GM18505 (cell line): ENCODE measurements around the gene FTCDNL1.

Source experiments
- ATAC-seq: cut with Tn5 transposase; IDR thresholded peaks from one replicate; pipeline ENCODE4 v1.9.1; 2021; ENCODE audit not compliant: unreplicated experiment
- POLR2A ChIP-seq: IDR thresholded peaks from 4 replicates; pipeline ENCODE4 v1.6.1; 2011; ENCODE audit warnings: borderline replicate concordance; ENCODE audit not compliant: insufficient read depth, insufficient read length; ENCODE audit errors: extremely low read depth

Gene FTCDNL1

GRCh38 chr2:199792381-199792780 lies 58.6 kb downstream of the FTCDNL1 start:
- no peak for ATAC-seq
- TF ChIP-seq POLR2A, result no peak

GRCh38 chr2:199791326-199791725 lies 59.7 kb downstream of the FTCDNL1 start:
- no peak for TF ChIP-seq POLR2A
- ATAC-seq, result no peak

- no peak for TF ChIP-seq POLR2A
- ATAC-seq, result no peak
Observed at GRCh38 chr2:199784512-199784911, 66.5 kb downstream of the FTCDNL1 start.

GRCh38 chr2:199779589-199779988 lies 71.4 kb downstream of the FTCDNL1 start:
- ATAC-seq, result no peak
- TF ChIP-seq POLR2A, result no peak

GRCh38 chr2:199778655-199779054 lies 72.3 kb downstream of the FTCDNL1 start:
- ATAC-seq, result no peak
- no peak for TF ChIP-seq POLR2A

- no peak for ATAC-seq
- no peak for TF ChIP-seq POLR2A
Observed at GRCh38 chr2:199777916-199778315, 73.1 kb downstream of the FTCDNL1 start.

- no peak for TF ChIP-seq POLR2A
- no peak for ATAC-seq
Observed at GRCh38 chr2:199777315-199777714, 73.7 kb downstream of the FTCDNL1 start.

- no peak for TF ChIP-seq POLR2A
- no peak for ATAC-seq
Observed at GRCh38 chr2:199775267-199775666, 75.7 kb downstream of the FTCDNL1 start.

GRCh38 chr2:199772035-199772976 lies 78.7 kb downstream of the FTCDNL1 start:
- no peak for ATAC-seq
- TF ChIP-seq POLR2A, result no peak

GRCh38 chr2:199770716-199771115 lies 80.3 kb downstream of the FTCDNL1 start:
- ATAC-seq, result no peak
- no peak for TF ChIP-seq POLR2A

GRCh38 chr2:199765646-199766045 lies 85.3 kb downstream of the FTCDNL1 start:
- ATAC-seq, result no peak
- TF ChIP-seq POLR2A, result no peak

- no peak for TF ChIP-seq POLR2A
- ATAC-seq, result no peak
Observed at GRCh38 chr2:199764273-199764800, 86.7 kb downstream of the FTCDNL1 start.

GRCh38 chr2:199762963-199763362 lies 88.0 kb downstream of the FTCDNL1 start:
- ATAC-seq, result no peak
- TF ChIP-seq POLR2A, result no peak

GRCh38 chr2:199760574-199760973 lies 90.4 kb downstream of the FTCDNL1 start:
- no peak for TF ChIP-seq POLR2A
- no peak for ATAC-seq
